Cardiac muscle cell (in vitro differentiated cells and primary cell): Measurements from ENCODE around the gene USP2. TPM values are rescaled to one million over a fixed set of nuclear protein-coding genes. Genes with fewer than 3 reads are reported as not detected.

Source experiments
- DNase-seq, 2 donors: peaks; one replicate each; pipeline versions ENCODE4 v3.0.0 to v3.0.0-alpha.2; 2010 to 2017; ENCODE audit warnings: low read depth in 1 of 2, low spot score in 1 of 2
- H3K27ac ChIP-seq: fragments of 200-600 bp; sonication (generic); 2 replicates; pipeline ENCODE4 v1.5.1; 2016
- H3K27me3 ChIP-seq: fragments of 200-600 bp; sonication (generic); 2 replicates; pipeline ENCODE4 v1.6.0; 2016; ENCODE audit warnings: control low read depth
- H3K36me3 ChIP-seq: fragments of 200-600 bp; sonication (generic); 2 replicates; pipeline ENCODE4 v1.5.1; 2016; ENCODE audit warnings: control low read depth
- H3K4me1 ChIP-seq: fragments of 200-600 bp; sonication (generic); 2 replicates; pipeline ENCODE4 v1.8.1; 2017; ENCODE audit warnings: low read depth, mild to moderate bottlenecking, mixed run types
- H3K4me3 ChIP-seq: fragments of 200-600 bp; sonication (generic); 2 replicates; pipeline ENCODE4 v1.5.1; 2016; ENCODE audit warnings: mild to moderate bottlenecking
- H3K9me3 ChIP-seq: fragments of 200-600 bp; sonication (generic); 2 replicates; pipeline ENCODE4 v1.5.1; 2017; ENCODE audit warnings: low read depth, mild to moderate bottlenecking, control low read depth
- CTCF ChIP-seq: IDR thresholded peaks from 2 replicates; pipeline ENCODE4 v1.5.1; 2012; ENCODE audit warnings: low read depth, mild to moderate bottlenecking, low read length
- polyA plus RNA-seq: library from polyadenylated mRNA; unstranded; fragments of >200 nt; fragmentation: Nextera tagmentation; extraction: Ambion mirVana; gene quantifications from 2 replicates; pipeline ENCODE4 v1.2.1, GENCODE V29; 2016
- total RNA-seq: library from RNA; depleted of rRNA; stranded (reverse); fragments of >200 nt; gene quantifications from 2 replicates; pipeline ENCODE4 v1.2.3, GENCODE V29; 2016

The USP2 gene
- total and polyA plus RNA-seq, 2 experiments from 2014 or later, result 36.5 to 39.0 TPM

GRCh38 chr11:119378851-119379465, 2.5 kb downstream of the USP2 start:
- Histone ChIP-seq H3K27ac (peak overlapping the region; percentile 98), H3K4me1 (peaks cover 62% of the 10 kb centered on the region), H3K4me3 (peak overlapping the region; percentile 43)

GRCh38 chr11:119377961-119378667, 3.4 kb downstream of the USP2 start:
- Histone ChIP-seq H3K36me3 (no peaks in the 10 kb centered on the region), H3K4me1 (peaks cover 67% of the 10 kb centered on the region), H3K4me3 (peak overlapping the region; percentile 43), H3K27ac (peak overlapping the region; percentile 98), H3K9me3 (no peaks in the 10 kb centered on the region), H3K27me3 (peaks cover 1% of the 10 kb centered on the region)
- DNase-seq, result no peak
- no peak for TF ChIP-seq CTCF

More at GRCh38 chr11:119378851-119379465, 2.5 kb downstream of the USP2 start:
- peak in 1 of 2 donors; percentile 83 for DNase-seq
- Histone ChIP-seq H3K27me3 (peaks cover 7% of the 10 kb centered on the region), H3K9me3 (no peaks in the 10 kb centered on the region), H3K36me3 (no peaks in the 10 kb centered on the region)
- TF ChIP-seq CTCF, result no peak

DNA sequence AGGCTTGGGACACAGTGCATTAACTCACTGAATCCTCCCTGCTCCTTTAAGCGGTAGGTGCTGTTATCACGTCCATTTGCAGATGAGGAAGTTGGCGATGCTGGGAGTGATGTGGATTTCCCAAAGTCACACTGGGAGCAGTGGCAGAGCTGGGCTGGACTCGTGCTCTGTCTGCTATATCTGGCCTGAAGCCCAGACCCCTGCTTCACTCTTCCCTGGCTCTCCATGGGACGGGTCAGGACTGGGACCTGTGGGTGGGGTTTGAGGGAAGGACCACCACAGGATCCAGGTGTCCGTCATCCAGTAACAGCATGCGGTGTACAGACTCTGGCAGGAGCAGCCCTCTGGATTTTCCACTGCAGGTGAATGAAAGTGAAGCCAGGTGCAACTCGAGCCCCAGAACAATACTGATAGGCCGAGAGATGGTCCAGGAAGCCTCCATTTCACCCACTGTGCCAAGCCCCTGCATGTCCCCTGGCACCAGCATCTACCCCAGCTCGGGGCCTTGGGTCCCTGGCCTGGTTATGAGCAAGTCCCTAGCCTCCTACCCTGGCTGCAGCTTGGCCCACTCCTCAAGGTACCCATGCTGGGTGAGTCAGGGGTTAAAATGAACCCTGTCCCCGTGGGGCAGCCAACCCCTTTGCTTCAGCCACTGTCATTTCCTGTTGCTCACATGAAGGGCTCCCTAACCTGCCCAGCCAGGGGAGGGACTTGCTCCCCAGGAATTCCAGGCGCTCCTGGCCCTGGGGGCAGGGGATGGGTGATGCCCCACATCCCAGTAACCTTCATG, 4.2 kb downstream of the USP2 start:
- H3K27me3 ChIP-seq, result no peaks in the 10 kb centered on the region
- no peak for DNase-seq
- H3K36me3 ChIP-seq, result no peaks in the 10 kb centered on the region
- H3K27ac ChIP-seq, result peak overlapping the region; percentile 98
- no peaks in the 10 kb centered on the region for H3K9me3 ChIP-seq
- H3K4me3 ChIP-seq, result peak overlapping the region; percentile 43
- H3K4me1 ChIP-seq, result peaks cover 68% of the 10 kb centered on the region
- no peak for TF ChIP-seq CTCF

DNA sequence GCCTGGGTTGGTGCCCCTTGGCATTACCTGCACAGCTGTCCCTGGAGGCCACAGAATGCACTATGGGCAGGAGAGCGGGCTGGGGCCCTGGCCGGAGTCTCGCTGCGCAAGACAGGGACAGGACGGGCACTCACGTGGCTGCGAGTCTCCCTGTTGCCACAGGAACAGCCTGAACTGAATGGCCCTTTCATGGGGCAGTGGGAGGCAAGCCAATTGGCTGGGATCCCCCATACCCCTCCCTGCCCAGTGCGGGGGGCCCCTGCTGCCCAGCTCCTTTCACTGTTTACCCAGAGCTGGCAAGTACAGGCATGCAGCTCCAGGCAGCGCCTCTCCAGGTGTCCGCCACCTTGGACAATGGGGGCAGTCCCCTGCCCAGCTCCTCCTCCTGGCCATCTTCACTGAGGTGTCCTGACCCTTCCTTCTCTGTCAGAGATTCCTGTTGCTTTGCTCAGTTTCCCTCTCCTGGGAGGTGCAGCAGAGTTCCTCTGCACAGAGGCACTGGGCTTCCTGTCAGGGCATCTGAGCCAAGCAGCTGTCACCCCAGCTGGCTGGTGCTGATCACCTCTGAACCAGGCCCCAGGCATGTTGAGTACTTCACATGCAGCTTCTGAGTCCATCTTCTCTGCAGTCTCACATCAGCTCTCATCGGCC, 5.2 kb downstream of the USP2 start:
- DNase-seq, result no peak
- Histone ChIP-seq H3K4me1 (peaks cover 78% of the 10 kb centered on the region), H3K27me3 (no peaks in the 10 kb centered on the region), H3K27ac (peak overlapping the region; percentile 69), H3K36me3 (no peaks in the 10 kb centered on the region), H3K9me3 (no peaks in the 10 kb centered on the region), H3K4me3 (no peak overlapping the region)
- TF ChIP-seq CTCF, result no peak
